Suppressor macrophage treated with lipopolysaccharide for 4 hours (primary cell): Measurements from ENCODE around the gene SLC35F1.
A peak's percentile ranks its signal among the peaks of the same experiment; 100 is the strongest.

Experiments used
- DNase-seq: peaks from one replicate; pipeline ENCODE4 v3.0.0-alpha.2; 2020

SLC35F1 gene

DNA sequence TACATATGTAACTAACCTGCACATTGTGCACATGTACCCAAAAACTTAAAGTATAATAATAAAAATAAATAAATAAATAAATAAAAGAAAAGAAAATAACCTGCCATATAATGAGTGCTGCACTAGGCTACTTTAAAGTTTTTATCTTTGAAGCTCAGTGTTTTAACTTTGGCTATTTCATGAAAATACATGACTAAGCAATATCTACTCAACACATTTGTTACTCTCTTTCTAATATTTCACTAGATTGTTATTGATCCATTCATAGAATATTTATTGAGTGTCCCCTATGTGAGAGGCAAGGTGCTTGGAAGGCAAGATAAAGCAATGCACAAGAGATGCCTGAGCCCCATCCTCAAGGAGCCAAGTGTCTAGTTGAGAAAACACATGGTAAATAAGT, 221.7 kb downstream of the SLC35F1 start:
- DNase-seq, result no peak

DNA sequence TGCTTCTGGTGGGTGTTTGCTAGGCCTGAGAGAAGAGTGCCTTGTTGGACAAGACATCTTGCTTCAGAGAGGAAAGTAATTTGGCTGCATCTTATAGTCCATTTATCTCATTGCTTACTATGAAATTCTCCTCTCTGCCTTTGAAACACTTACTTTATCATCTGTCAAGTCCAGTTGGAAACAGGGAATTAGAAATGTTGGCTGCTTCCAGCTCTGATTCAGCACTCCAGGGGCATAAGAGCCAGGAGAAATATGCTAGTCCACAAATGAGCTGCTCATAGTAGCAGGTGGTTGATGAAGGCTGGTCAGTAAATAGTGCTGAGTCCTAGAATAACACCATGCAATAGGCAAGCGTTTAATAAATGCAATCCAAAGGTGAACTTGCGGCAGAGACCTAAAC, 227.1 kb downstream of the SLC35F1 start:
- no peak for DNase-seq

DNA sequence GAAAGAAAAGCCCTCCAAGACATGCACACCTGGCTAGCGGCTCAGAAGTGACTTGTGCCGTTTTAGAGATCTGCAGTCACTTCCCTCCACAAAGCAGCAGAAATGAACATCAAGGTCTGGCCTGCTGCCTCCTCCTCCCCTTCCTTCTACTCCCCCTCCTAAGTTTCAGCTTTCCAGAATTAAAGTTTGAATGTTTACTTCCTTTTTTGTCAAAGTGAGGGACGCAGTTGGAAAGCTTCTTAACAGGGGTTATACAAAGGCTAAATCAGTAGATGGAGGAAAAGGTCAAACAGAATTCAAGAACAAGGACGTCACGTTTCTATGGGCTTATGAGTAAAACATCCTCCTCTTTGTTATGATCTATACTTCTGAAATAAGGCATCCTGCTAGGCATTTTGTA, 227.7 kb downstream of the SLC35F1 start:
- no peak for DNase-seq

DNA sequence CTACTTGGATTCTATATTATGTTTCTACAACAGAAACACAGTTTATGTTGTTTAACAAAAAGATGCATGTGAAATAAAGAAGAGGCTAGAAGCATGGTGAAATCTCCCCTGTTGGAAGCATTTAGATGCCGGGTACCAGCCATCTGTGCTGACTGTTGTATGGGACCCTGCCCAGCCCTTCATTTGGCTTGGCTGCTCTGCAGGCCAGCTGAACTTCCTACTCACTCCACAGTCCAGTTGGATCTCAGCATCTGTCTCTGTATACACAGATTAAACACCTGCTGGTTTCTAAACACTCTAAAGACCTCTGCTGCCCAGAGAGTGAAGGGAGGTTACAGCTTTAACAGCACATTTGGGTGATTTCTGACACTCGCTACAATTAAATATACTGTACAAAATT, 228.3 kb downstream of the SLC35F1 start:
- no peak for DNase-seq

DNA sequence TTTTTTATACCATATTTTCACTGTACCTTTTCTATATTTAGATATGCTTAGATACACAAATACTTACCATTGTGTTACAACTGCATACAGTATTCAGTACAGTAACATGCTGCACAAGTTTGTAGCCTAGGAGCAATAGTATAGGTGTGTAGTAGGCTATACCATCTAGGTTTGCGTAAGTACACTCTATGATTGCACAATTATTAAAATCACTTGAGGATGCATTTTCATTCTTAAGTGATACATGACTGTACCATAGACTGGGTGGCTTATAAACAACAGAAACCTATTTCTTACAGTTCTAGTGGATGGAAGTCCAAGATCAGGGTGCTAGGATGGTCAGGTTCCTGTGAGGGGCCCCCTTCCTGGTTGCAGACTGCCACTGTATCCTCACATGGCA, 234.1 kb downstream of the SLC35F1 start:
- DNase-seq, result no peak

DNA sequence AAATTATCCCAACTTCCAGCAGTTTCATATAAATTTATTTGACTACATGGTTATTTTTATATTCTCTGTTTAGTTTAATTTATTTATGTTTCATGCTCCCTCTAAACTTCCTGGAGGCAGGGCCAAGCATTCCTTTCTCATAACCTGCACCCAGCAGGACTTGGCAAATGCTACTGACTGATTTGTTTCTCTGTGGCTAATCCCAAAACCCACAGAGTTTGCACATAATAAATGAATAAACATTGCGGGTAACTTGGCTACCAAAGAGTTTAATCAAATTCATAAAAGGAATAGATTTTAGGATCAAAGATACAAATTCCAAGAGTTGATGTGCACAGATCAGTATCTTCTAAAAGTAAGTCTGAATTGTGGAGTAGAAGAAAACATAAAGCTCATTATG, 239.5 kb downstream of the SLC35F1 start:
- no peak for DNase-seq

DNA sequence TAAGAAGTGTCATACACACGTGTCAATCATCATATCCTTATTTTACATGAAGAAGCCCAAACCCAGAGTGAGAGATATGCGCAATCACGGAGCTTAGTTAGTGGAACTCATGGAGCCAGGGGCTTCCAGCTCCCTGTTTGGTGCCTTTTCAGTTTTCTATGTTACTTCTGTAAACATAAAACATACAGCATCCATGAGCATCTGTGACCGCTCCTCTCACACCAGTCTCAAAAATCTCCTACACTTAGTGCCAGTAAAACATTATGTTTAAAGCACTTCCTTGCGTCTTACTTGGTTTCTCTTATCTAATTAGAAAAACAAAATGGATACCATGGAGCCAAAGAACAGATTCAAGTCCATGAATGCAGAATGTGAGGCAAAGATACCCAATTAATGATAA, 240.4 kb downstream of the SLC35F1 start:
- no peak for DNase-seq

DNA sequence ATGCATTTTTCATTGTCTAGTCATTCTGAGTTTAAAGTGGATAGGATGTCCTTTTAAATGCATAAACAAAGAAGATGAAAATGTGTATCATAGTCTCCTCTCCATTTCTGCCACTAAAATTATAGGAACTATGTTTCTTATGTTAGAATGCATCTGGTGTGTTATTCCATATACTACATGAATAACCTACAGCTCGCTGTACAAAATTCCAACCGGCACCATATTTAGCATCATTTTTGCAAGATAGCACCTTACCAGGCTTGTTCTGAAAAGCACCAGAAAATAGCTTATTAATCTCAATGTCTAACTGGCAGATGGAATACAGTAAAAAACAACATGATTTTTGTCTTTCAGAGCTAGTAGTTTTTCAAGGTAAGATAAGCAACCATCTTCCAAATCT, 241.5 kb downstream of the SLC35F1 start:
- no peak for DNase-seq

DNA sequence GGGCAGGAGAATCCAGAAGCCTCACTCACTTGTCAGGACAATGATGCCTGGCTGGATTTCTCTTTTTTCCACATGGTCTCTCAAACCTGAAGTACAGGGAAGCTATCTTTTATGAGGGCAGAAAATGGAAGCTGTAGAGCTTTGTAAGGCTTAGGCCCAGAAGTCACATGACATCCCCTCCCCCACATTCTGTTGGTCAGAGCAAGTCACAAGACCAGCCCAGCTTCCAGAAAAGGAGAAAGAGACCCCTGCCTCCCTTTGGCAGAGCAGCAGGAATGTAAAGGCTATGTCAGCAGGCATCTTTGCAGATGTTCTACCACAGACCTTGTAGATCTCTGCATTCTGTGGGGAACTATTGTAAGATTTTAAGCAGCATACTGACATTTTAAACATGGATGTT, 245.5 kb downstream of the SLC35F1 start:
- no peak for DNase-seq

DNA sequence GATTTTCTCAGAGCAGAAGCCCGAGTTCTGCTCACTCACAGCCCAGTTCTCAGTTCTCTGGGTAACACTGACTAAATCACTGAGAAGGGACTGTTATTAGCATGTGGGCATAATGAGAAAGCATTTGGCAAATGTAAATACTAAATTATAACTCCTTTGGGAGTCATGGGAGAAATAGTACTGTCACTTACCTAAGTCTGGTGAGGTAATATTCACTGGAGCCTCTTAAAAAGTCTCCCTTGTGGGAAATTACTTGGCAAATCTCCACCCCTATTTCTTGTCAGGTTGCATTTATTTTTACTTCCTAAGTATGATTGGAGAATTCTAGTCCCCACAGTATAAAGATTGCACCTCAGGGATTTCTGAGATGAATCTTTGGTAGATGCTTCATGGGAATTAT, 254.3 kb downstream of the SLC35F1 start:
- DNase-seq, result no peak

DNA sequence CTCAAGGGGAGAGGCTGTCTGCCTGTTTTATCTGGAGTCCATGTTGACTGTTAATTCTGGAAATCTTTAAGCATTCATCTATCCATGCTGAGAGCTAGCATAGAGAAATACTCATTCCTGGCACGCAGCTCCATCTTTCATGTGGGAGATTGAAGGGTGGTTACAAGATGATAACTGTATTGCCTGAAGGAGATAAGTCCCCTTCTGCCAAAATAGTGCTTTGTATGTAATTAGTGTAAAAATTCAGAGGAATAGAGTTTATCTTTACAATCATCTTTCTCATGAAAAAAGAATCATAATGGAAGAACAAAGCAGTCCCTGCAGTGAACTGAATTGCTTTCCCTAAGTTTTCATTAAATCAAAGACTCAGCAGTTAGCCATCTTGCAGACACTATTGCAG, 256.5 kb downstream of the SLC35F1 start:
- no peak for DNase-seq

DNA sequence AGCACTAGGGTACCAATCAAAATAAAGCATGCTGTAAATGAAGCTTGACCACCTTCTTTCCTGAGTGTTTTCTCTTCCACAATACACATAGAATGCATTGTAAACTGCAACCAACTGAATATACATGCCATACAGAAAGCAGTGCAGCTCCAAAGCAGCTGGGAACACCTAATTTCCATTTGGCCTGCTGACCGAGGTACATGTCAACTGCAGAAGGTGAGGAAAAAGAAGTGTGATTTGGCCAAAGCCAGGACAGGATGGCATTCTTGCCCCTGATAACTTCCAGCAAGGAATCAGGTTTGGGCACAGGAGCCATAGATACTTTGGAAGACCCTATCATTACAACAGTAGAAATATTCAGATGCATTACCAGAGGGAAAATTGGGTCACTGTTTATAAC, 258.4 kb downstream of the SLC35F1 start:
- no peak for DNase-seq

DNA sequence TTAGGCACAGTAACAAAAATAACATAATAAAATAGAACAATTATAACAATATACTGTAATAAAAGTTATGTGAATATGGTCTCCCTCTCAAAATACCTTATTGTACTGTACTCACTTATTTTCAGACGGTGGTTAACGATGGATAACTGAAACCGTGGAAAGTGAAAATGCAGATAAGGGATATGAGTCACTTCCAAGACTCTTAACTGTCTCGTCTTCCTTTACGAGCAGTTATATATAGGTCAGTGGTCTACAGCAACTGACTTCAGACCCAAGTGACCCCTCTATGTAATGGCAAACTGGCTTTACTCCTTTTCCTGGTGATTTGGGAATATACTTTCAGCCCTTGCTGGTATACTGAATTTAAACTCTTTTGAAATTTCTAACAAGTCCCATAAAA, 261.4 kb downstream of the SLC35F1 start:
- DNase-seq, result no peak

DNA sequence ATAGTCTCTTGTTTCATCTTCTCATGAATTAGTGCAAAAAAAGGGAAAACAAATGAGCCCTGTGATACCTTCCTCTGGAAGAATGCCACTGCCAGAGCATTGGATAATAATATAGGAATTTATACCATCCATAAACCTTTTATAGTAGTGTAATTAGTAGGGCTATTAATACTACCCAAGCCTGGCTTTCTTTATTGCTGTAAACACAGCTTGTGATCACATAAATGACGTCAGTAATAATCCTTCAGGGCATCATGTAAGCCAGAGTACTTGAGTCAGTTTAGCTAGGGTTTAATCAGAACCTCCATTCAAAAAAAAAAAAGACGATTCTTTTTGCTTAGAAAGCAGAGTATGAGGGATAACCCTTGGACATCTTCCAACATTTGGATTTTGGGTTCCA, 264.8 kb downstream of the SLC35F1 start:
- DNase-seq, result no peak

DNA sequence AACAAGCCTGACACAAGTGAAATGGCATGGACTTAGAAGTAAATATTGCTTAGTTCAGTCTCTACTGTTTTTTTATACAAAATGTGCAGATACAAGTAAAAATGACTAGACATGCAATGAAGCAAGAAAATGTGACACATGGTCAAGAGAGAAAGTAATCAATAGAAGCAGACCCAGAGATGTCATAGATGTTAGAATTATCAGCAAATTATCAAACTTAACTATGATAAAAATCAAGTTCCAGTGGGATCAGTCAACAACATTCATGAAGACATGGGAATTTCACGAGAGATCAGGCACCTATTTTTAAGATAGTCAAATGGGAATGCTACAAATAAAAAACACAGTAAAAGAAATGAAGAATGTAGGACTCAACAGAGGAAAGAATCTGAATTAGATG, 267.0 kb downstream of the SLC35F1 start:
- no peak for DNase-seq

DNA sequence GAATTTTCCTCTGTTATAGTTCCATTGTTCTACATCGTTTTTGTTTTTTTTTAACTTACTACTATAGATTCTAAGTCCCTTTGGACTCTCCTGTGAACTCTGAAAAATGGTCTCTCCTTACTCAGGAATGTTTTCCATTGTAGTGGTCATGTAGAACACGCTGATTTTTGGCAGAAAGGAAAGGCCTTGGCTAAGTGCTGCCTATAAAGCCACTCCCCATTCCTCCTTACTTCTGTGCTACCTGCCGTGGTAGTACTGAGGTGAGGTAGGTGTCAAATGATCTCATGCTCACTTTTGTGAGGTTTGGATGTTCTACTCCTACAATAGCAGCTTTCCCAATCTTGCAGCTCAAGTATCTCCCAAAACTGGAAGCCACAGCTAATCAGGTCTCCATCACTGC, 270.7 kb downstream of the SLC35F1 start:
- no peak for DNase-seq

DNA sequence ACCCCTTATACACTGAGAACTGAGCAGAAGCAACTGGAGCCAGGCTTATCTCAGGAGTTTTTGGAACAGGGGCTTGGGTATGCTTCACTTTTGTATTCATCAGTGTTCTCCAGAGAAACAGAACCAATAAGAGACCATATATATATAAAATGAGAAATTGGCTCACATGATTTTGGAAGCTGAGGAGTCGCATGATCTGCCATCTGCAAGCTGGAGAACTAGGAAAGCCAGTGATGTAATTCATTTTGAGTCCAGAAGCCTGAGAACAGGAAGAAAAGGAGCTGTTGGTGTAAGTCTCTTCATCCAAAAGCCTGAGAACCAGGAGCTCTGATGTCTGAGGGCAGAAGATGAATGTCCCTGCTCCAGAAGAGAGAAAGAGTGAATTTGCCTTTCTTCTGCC, 272.0 kb downstream of the SLC35F1 start:
- no peak for DNase-seq

DNA sequence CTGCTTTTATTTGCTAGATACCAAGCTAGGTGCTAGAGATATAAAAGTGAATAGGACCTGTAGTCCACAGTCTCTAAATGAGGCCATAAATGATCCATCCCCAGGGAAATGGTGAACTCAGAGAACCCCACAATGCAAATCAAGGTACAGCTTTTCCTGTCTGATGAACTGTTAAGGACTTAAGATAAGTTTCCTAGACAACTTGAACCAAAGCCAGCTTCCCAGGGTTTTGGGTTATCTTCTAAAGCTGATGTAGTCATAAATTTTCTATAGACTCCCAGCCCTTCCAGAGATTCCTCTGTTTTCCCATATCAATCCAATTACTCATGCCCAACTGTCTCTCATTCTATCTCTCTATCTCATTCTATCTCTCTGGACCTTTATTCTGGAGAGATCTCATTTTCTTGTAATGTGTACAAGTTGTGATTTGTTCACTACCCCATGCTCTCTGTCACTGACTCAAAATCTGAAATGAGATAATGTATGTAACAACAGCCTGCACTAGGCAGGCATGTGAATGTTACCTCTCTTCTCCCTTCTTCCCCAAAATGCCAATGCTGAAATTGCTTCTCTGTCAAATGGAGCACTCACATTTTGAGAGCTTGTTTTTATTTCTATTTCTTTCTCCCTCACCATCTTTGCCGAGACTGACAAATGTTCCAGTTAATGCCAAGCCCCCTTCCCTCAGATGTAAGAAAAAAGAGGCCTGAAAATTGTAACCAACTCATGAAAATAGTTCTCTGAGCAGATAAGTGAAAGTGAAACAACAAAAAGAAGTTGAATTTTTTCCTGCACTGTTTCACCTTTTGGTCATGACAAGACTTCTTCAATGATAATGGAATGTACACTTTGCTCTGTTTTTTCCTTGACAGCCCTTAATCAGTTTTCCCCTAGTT, 279.9 kb downstream of the SLC35F1 start:
- no peak for DNase-seq

DNA sequence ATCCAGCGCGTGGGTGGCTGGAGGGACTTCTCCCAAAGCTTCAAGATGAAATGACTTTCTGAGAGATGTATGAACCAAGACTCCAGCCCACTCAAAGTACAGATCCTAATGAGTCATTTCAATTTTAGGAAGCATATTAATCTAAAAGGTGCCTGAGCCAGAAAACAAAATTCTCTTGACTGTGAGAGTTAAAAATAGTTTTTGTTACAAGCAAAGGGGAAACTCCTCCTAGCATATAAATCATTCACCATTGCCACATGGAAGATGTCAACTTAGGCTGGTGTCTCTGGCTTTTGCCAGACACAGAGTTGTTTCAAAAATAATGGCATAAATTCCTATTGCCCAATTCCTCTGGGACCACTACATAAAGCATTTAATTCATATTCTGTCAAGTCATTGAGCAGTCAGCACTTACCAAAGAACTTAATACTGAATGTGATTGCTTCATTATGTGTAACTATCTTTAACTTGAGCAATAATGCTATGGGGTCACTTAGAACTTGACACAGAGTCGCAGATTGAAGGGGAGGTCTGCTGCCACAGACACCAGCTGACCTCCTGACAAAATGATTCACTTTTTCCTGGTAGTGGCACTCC, 280.6 kb downstream of the SLC35F1 start:
- DNase-seq, result peak; percentile 26

DNA sequence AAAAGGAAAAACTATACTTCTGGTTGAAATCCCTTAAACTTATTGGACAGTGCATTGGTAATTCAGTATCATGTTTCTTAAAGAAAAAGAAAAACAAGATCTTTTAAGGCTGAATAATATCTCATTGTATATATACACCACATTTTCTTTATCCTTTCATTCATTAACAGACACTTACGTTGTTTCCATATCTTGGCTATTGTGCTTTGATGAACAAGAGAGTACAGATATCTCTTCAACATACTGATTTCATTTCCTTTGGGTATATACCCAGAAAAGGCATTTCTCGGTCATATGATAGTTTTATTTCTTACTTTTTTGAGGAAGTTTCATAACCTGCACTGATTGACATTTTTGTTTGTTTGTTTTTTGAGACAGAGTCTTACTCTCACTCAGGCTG, 281.5 kb downstream of the SLC35F1 start:
- DNase-seq, result no peak

DNA sequence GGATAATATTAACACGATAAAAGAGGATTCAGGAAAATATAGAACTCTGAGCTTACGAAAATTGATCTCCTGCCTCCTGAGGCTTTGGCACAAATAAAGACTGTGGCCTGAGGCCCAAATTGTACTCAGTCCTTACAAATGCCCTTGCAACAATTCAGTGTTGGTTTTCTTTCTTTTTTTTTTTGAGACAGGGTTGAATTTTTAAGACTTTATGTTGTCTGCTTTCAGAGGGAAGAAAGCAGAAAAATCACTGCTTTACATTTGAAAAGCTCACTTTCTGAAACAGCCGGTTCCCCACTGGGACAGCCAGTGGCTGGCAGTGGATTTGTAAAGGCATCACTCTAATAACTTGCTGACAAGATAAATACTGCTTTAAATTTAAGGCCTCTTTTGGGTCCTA, 290.5 kb downstream of the SLC35F1 start:
- DNase-seq, result no peak

DNA sequence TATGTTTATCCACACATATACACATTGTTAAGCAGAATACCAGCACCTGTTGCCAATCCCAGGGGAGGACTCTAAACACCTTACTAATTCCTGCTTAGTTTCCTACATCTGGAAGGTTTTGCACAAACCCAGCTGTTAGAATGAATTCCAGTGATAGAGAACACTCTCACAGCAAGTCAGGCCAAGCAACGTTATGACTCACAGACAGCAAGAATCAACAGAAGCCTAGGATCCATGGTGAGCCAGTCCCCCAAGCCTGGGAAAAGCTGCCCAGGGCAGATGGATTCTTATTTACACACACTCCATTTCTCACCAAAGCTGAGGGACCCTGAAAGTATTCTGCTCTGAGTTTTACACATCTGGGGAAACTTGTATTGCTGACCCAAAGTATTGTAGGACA, 291.7 kb downstream of the SLC35F1 start:
- DNase-seq, result no peak

DNA sequence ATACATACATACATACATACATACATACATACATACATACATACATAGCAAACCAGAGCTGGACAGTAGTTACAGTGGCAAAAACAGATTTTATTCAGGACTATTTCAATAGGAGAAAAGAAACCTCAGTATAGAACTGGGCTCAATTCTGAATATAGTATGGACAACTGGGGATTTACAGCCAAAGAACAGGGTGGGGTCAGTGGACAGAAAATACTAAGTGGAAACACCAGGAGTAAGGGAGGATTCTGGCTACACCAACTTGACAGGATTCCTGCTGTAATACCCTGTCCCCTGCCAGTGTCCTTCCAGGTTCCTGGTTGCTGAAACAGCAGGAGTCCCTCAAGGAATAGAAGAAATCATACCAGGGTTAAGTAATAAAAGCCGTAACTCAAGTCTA, 293.1 kb downstream of the SLC35F1 start:
- no peak for DNase-seq

DNA sequence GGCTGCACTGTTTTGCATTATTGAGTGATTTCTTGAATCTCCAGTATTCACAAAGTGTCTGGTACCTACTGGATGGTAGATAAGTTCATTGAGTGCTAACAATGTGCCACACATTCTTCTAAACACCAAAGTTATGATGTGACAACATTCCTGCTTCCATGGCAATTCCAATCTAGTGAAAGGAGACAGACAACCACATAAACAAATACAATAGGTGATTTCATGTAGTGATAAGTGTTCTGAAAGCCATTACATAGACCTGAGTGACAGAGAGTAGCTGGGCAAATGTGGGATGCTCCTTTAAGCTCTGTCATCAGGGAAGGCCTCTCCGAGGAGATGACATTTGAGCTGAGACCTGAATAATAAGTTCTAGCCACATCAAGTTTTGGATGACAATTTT, 295.5 kb downstream of the SLC35F1 start:
- DNase-seq, result no peak

DNA sequence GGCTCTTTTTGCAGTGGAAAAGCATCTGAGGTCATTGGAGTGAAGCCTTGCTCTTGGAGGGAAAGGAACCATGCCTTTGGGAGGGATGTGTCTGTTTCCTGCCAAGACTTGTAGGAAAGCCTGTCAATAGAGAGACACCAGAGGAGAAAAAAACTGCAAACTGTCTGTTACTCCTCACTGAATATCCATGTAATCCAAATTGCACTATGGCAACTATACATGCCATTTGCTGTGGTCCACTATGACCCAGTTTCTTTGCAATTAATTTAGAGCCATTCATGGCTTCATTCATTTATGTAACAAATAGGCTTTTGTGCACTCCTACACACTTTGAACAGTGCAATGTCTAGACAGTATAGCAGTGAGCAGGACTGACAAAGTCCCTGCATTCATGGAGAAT, 296.5 kb downstream of the SLC35F1 start:
- no peak for DNase-seq
